ENCODE measurements around the gene HEXD. TPM values are rescaled to one million over a fixed set of nuclear protein-coding genes. Genes with fewer than 3 reads are reported as not detected.

Gene HEXD
- total and polyA plus RNA-seq, 2 donors (not counting 3 experiments of a cell fraction or from before 2014, with no cell fraction given): 12.9 to 18.6 TPM

DNA sequence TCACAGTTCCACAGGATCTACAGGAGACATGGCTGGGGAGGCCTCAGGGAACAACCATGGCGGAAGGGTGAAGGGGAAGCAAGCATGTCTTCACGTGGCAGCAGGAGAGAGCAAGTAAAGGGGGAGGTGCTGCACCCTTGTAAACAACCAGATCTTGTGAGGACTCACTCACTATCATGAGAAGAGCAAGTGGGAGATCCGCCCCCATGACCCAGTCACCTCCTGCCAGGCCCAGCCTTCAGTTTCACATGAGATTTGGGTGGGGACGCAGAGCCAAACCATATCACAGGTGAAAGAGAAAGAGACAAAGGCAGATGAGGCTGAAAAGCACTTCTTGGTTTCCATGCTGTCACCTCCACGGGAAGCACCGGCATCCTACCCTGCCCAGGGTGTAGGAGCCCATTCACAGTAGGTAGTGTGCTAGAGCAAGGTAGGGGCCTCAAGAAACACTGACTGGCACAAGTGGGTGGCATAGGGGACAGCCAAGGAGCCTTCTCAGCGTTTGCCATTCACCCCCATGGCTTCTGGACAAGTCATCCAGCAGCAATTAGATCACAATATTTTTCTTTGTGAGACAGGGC lies 47.0 kb downstream of the HEXD start:
- Histone ChIP-seq H3K9me3 (replicated peaks; ENCODE audit: control insufficient read depth, insufficient read depth, low read length) (no peaks in the 10 kb centered on the region), H3K27me3 (ENCODE audit: control insufficient read depth in 2 of 2, insufficient read depth in 2 of 2, low read length in 2 of 2) (no peaks in the 10 kb centered on the region), H3K4me2 (ENCODE audit: insufficient read depth, low read length) (no peak overlapping the region), H3K9me1 (replicated peaks; ENCODE audit: control insufficient read depth, extremely low read depth, insufficient read depth, low read length) (no peaks in the 10 kb centered on the region), H3K4me3 (replicated peaks in 1 of 3; ENCODE audit: insufficient read depth in 1 of 3, low read depth in 1 of 3, low read length in 3 of 3) (no peak overlapping the region), H3K27ac (ENCODE audit: insufficient read depth, low read depth, low read length) (no peak overlapping the region), H2AFZ (ENCODE audit: low read depth, low read length) (no peak overlapping the region), H3K4me1 (ENCODE audit: control insufficient read depth, extremely low read depth, insufficient read depth, low read length) (no peaks in the 10 kb centered on the region), H3K9ac (replicated peaks; ENCODE audit: extremely low read depth, insufficient read depth, low read length) (no peak overlapping the region), H3K79me2 (ENCODE audit: control insufficient read depth, insufficient read depth, low read length) (no peaks in the 10 kb centered on the region), H4K20me1 (replicated peaks; ENCODE audit: control insufficient read depth, extremely low read depth, insufficient read depth, low read length) (no peaks in the 10 kb centered on the region), H3K36me3 (ENCODE audit: control insufficient read depth in 2 of 2, extremely low read depth in 1 of 2, insufficient read depth in 2 of 2, low read length in 2 of 2) (peaks cover 6 to 49% of the 10 kb centered on the region in 2 experiments)
- CTCF ChIA-PET: no interaction called here
- intact Hi-C loops (cut with micrococcal nuclease) (no loop called here), dilution Hi-C loops (cut with MboI; ENCODE audit: extremely low pct_ligation_motif_present, low sequenced_read_pairs) (no loop called here)
- TF ChIP-seq POLR2A (IDR thresholded peaks at IDR 0.05; ENCODE audit: low read depth, low read length): no peak
- no peak for TF ChIP-seq EZH2 (IDR thresholded peaks at IDR 0.05; ENCODE audit: borderline replicate concordance, low read depth, low read length, severe bottlenecking)
- no peak for TF ChIP-seq JUN (IDR thresholded peaks at IDR 0.05; ENCODE audit: borderline replicate concordance, insufficient read depth, insufficient read length, low read depth)
- TF ChIP-seq, protein P1, sequence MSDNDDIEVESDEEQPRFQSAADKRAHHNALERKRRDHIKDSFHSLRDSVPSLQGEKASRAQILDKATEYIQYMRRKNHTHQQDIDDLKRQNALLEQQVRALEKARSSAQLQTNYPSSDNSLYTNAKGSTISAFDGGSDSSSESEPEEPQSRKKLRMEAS (IDR thresholded peaks at IDR 0.05; ENCODE audit: insufficient read depth, insufficient read length): no peak
- no peak for TF ChIP-seq POLR2AphosphoS5 (IDR thresholded peaks at IDR 0.05; ENCODE audit: insufficient read depth, low read depth, low read length)
- TF ChIP-seq, protein P2, sequence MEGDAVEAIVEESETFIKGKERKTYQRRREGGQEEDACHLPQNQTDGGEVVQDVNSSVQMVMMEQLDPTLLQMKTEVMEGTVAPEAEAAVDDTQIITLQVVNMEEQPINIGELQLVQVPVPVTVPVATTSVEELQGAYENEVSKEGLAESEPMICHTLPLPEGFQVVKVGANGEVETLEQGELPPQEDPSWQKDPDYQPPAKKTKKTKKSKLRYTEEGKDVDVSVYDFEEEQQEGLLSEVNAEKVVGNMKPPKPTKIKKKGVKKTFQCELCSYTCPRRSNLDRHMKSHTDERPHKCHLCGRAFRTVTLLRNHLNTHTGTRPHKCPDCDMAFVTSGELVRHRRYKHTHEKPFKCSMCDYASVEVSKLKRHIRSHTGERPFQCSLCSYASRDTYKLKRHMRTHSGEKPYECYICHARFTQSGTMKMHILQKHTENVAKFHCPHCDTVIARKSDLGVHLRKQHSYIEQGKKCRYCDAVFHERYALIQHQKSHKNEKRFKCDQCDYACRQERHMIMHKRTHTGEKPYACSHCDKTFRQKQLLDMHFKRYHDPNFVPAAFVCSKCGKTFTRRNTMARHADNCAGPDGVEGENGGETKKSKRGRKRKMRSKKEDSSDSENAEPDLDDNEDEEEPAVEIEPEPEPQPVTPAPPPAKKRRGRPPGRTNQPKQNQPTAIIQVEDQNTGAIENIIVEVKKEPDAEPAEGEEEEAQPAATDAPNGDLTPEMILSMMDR (IDR thresholded peaks at IDR 0.05; ENCODE audit: extremely low read depth in 1 of 2, insufficient read depth in 1 of 2, low read depth in 1 of 2, low read length in 2 of 2): no peak
- TF ChIP-seq MYC (IDR thresholded peaks at IDR 0.05; ENCODE audit: low read depth, low read length): no peak
- TF ChIP-seq GATA2 (IDR thresholded peaks at IDR 0.05; ENCODE audit: insufficient read depth, insufficient read length, low read depth, low read length): no peak
- TF ChIP-seq FOS (IDR thresholded peaks at IDR 0.05; ENCODE audit: borderline replicate concordance, insufficient read depth, low read length): no peak
- DNase-seq (ENCODE audit: low read depth, low spot score): no peak
- FAIRE-seq: no peak
- BruUV-seq (replicated peaks): no TSS peak
- POLR2A ChIA-PET: no interaction called here

Data from endothelial cell of umbilical vein (primary cell).